Measurements from ENCODE around the gene GPR42.
"Not testable (repeated sequence)": the region's sequence is repeated elsewhere in the genome, so short reads cannot be mapped to it uniquely, and the experiment has no call there.

The GPR42 gene

GRCh38 chr19:35362261-35363000, 8.4 kb upstream of the GPR42 start:
- in situ Hi-C loops (cut with HindIII; ENCODE audit: low sequenced_read_pairs): no loop called here

GRCh38 chr19:35363001-35363590, 7.8 kb upstream of the GPR42 start:
- in situ Hi-C loops (cut with HindIII; ENCODE audit: low sequenced_read_pairs): no loop called here

GRCh38 chr19:35363711-35364425, 7.0 kb upstream of the GPR42 start:
- in situ Hi-C loops (cut with HindIII; ENCODE audit: low sequenced_read_pairs): no loop called here

GRCh38 chr19:35365303-35365702, 5.6 kb upstream of the GPR42 start:
- in situ Hi-C loops (cut with HindIII; ENCODE audit: low sequenced_read_pairs): no loop called here

GRCh38 chr19:35368378-35368777, 2.5 kb upstream of the GPR42 start:
- in situ Hi-C loops (cut with HindIII; ENCODE audit: low sequenced_read_pairs): no loop called here

GRCh38 chr19:35369522-35369921, 1.3 kb upstream of the GPR42 start:
- in situ Hi-C loops (cut with HindIII; ENCODE audit: low sequenced_read_pairs): no loop called here

- in situ Hi-C loops (cut with HindIII; ENCODE audit: low sequenced_read_pairs): no loop called here
Measured at GRCh38 chr19:35373492-35373891, 2.6 kb downstream of the GPR42 start.

GRCh38 chr19:35374031-35374430, 3.2 kb downstream of the GPR42 start:
- in situ Hi-C loops (cut with HindIII; ENCODE audit: low sequenced_read_pairs): not testable (repeated sequence)

- in situ Hi-C loops (cut with HindIII; ENCODE audit: low sequenced_read_pairs): no loop called here
Measured at GRCh38 chr19:35375505-35376307, 4.8 kb downstream of the GPR42 start.

- in situ Hi-C loops (cut with HindIII; ENCODE audit: low sequenced_read_pairs): no loop called here
Measured at GRCh38 chr19:35377656-35378055, 6.8 kb downstream of the GPR42 start.

- in situ Hi-C loops (cut with HindIII; ENCODE audit: low sequenced_read_pairs): no loop called here
Measured at GRCh38 chr19:35378356-35378755, 7.5 kb downstream of the GPR42 start.

- in situ Hi-C loops (cut with HindIII; ENCODE audit: low sequenced_read_pairs): not testable (repeated sequence)
Measured at GRCh38 chr19:35379545-35379944, 8.7 kb downstream of the GPR42 start.

GRCh38 chr19:35379992-35380391, 9.1 kb downstream of the GPR42 start:
- in situ Hi-C loops (cut with HindIII; ENCODE audit: low sequenced_read_pairs): no loop called here

- in situ Hi-C loops (cut with HindIII; ENCODE audit: low sequenced_read_pairs): no loop called here
Measured at GRCh38 chr19:35380450-35381124, 9.7 kb downstream of the GPR42 start.

GRCh38 chr19:35381318-35381717, 10.4 kb downstream of the GPR42 start:
- in situ Hi-C loops (cut with HindIII; ENCODE audit: low sequenced_read_pairs): no loop called here

GRCh38 chr19:35381926-35382325, 11.1 kb downstream of the GPR42 start:
- in situ Hi-C loops (cut with HindIII; ENCODE audit: low sequenced_read_pairs): no loop called here

- in situ Hi-C loops (cut with HindIII; ENCODE audit: low sequenced_read_pairs): no loop called here
Measured at GRCh38 chr19:35383536-35383935, 12.7 kb downstream of the GPR42 start.

GRCh38 chr19:35388277-35389054, 17.6 kb downstream of the GPR42 start:
- in situ Hi-C loops (cut with HindIII; ENCODE audit: low sequenced_read_pairs): no loop called here

- in situ Hi-C loops (cut with HindIII; ENCODE audit: low sequenced_read_pairs): no loop called here
Measured at GRCh38 chr19:35389192-35389861, 18.5 kb downstream of the GPR42 start.
